Kidney capillary endothelial cell (primary cell): Measurements from ENCODE around the gene SNX32.

Source experiments
- DNase-seq: peaks from one replicate; pipeline ENCODE4 v3.0.0-alpha.2; 2018; ENCODE audit warnings: low spot score

The SNX32 gene

DNA sequence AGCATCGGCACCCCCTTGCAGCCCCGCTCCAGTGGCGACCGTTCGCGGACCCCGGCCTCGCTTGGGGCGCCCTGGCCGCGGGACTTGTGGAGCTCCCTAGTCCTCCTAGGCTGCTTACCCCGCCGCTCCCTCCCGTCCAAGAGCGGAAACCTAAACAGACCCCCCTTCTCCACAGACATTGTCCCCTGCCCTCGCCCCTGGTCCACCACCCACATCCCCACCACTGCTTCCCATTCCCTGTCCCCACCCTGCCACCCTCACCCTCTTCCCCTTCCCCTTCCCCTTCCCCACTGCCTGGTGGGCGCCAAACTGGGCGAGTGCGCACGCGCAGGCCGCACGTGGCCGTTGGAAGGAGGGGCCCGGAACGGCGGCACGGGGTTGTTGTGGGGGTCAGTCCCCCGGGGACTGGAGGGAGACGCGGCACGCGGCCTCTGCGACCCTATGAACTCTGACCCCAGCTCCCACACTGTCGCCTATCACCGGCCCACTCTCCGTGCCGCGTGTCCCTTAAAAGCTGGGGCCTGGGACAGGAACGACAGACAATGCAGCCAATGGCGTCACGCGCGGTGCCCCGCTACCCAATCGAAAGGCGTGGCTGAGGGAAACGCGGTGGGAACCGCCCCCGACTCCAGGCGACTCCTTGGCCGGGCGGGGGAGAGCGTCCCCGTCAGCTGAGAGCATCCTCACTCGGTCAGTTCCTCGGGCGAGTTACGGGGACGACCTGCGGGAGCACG is at the start of gene SNX32:
Gene SNX32, plus strand, starts transcription at position 667 of the 734 bp plus-strand sequence. CDS start 103 bp downstream, outside the sequence.
- peak; percentile 84 for DNase-seq

DNA sequence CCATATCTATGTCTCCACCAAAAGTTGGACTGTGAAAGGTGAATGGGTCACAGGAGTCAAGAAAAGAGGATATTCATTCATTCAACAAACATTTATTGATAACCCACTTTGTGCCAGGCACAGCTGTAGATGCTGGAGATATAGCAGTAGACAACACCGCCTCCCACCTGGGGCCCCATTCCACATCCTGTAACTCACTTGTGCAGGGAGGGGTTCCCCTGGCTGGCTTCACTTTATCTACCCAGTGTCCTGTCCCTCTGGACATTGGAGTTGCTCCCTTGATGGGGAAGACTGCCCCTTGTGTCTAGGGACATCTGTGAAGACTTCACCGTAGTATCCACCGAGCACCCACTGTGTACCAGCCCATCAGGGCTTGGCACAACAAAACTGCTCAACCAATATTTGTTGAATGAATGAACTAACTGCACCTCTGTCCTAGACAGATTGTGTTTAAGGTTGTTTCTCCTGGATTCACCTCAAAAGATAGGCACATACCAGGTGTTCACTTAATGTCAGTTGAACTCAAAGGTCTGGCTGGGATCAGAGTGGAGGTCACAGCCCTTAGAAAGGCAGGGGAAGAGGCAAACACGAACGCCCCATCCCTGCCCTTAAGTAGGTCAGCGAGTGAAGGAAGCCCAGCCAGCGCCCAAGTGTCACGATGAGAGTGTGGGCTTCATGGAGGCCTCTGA is 48.3 kb upstream of the SNX32 start:
- DNase-seq = no peak

DNA sequence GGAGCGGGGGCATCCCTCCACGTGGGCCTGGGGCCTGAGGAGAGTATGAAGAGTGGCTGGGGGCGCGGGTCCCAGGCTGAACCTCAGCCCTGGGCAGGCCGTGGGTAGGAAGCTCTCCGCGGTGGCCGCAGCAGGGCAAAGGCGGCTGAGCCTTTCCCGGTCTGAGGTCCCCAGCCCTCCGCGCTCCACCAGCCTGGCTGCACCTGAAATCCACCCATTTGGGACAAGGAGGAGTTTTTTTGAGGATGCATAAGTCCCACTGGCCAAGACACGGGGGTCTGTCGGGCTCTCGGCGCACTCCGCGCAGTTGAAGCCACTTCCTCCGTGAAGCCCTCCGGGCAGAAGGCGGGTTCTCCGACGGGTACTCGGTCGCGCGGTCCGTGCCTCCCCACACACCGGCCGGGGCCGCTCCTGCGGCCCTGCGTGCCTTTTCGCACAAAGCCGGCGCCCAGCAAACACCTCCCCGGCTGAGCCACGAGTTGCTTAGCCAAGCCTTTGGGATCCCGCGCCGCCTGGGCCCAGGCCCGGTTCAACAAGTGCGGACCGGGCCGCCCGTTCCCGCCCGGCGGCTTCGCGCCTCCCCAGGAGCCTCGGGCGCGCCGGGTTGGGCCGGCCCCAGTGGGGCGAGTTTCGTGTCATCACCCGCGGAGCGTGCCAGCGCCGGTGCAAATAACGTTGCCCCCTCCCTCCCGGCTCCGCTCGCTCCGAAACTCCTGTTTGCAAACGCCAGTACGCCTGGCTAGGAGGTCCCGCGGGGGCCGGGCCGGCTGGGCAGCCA is 47.6 kb upstream of the SNX32 start:
- no peak for DNase-seq

DNA sequence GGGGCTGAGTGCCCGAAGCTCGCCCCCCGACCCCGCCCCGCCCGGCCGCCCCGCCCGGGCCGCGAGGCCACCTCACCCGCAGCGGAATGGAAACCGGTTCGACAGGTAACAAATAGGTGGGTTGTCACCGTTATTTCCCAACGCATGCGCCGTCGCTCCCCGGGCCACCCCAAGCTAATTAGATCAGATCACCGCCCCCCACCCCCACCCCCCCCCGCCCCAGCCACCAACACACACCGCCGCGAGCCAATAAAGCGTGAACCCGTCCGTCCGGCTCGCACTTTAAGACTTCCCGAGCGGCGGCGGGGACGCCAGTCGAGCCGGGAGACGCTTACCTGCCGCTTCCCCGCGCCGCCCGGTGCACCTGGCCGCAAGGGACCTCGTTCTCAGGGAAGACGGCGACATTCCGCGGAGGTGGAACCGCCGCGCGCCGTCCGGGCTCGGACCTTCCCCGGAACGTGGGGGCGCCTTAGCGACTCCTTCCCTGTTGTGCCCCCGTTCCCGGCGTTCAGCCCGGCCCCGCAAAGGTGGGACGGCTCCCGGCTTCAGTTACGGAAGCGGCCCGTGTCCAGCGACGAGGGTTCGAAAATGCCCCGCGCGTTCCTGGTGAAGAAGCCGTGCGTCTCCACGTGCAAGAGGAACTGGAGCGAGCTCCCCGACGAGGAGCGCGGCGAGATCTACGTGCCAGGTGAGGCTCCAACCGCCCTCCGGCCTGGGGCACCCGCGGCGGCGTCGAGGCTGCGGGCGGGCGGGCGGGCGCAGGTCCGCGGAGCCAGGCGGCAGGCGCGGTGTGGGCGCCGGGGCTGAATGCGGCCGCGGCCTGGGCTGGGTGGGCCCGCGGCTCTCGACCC is 46.8 kb upstream of the SNX32 start, which contains the start of gene OVOL1:
Gene OVOL1, plus strand, starts transcription at position 278 of the 851 bp plus-strand sequence. Its CDS starts 311 bp downstream, at position 589.
- no peak for DNase-seq

DNA sequence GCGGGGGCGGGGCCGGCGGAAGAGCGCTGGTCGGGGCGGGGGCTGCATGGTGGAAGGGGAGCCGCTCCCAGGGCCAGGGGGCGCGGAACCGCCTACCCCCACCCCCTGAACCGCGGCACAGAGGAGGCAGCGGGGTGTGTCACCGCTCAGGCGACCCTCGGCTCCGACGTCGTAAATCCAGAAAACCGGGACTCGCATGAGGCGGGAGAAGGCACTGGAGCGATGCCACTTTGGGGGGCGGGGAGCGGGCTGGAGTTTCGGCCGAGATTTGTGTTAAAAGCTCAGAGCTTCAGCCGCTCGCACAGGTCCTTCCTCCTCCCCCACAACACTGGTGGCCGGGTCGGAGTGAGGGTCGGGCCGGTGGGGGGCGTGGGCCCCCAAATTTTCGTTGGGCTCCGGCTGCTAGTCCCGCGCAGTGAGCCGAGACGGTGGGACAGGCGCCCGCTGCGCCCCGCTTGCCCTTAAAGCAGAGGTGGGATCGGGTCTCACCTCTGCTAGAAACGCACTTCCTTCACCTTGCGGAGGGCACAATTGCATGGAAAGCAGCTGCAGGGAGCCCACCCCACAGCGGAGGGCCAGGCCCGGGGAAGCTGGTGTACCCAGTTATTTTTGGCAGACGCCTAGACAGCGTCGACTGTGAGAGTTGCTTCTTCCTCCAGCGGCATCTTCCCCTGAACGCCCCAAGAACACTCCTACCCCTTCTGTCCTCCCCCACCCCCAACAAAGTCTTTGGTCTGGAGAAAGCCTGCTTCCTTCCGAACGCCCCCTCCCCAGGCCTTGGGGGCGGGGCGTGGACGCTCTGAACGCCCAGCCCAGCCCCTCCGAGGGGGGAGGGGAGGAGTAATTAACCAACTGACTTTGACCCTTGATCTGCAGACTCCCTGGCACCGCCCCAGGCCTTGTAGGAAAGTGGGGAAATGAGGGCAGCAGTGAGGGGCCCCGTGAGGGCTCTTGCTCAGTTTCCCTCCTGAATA is 45.8 kb upstream of the SNX32 start:
- no peak for DNase-seq

DNA sequence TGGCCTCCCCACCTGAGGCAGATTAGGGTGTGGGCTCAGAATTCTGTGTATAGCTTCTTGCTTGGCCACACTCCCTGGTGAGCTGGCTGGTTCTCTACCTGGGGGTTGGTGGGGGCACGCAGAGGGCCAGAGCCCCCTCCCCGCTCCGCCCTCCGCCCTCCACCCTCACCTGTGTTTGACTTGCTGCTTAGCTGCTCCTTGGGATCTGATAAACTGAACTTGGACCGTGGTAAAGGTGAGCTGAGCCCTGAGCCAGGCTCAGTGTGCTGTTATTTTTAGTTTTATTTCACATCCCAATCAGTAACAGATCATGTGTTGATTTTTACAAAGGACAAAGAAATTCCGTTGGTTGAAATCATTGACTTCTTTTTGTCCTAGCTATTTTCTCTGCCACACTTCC is 44.9 kb upstream of the SNX32 start:
- DNase-seq = no peak

DNA sequence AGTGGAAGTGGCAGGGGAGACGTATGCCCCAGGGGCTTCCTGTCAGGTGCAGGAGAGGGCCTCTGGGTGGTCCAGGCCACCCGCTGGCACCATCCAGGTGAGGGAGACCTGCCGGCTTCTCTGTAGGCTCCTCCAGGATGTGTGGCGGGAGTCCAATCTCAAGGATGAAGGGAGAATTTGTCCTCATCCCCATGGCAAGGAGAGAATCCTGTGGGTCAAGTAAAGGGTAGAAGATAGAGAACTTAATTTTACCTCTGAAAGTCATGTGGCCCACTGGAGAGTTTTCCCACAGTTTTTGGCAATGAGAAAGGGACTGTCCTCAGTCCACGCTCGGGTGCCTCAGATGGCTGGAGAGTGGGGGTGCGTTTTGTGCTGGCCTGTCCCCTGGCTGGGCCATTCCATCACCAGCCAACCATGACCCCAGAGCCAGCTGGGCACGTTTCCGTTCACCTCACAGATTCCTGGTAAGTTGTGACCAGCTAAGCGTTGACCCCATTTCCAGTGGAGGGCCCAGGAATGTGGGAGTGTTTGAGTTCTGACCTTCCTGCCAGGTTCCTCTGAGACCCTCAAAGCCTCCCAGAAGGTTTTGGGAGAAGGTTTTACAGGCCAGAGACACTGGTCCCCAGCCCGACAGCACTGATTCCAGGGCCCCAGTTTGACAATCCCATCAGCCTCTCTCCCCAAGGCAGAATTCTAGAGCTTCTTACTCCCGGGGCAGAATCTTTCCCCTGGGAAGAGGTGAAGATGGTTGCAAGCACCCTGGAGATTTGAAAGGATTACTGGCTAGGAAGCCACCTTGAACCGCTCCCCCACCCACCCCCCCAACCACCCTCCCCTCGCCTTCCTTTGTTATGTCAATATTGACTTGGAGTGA is 44.3 kb upstream of the SNX32 start:
- no peak for DNase-seq

DNA sequence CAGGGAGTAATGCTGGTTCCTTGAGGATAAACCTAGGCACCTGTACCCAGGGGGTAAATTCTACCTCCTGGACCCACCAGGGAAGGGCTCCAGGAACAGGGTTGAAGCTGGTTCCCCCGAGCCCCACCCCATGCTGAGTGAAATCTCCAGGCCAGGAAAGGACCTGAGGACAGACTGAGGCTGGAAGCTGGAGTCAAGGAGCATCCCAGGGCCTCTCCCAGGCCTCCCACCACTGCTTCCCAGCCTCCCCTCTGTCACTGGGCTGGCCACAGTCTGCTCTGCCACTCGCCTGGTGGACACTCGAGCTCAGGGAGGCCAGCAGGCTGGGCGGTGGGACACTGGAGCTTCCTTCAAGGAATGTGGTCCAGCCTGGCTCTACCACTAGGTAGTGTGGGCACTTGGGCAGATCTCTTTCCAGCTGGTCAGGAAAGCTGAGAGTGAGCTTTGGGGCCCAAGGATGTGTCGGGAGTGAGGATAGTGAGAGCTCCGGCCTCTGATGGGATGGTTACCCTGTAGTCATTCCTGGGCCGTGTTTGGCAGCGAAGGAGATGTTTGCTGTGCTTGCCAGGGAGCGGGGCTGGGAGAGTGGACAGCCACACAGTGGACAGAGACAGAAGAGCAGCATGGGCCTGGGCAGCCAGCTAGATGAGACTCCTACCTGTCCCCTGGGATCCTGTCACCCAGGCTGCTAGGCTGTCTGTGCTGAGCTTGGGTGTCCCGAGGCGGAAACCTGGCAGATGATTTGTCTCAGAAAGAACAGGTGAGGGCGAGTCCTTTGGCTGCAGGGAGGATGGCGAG is 43.5 kb upstream of the SNX32 start:
- no peak for DNase-seq

DNA sequence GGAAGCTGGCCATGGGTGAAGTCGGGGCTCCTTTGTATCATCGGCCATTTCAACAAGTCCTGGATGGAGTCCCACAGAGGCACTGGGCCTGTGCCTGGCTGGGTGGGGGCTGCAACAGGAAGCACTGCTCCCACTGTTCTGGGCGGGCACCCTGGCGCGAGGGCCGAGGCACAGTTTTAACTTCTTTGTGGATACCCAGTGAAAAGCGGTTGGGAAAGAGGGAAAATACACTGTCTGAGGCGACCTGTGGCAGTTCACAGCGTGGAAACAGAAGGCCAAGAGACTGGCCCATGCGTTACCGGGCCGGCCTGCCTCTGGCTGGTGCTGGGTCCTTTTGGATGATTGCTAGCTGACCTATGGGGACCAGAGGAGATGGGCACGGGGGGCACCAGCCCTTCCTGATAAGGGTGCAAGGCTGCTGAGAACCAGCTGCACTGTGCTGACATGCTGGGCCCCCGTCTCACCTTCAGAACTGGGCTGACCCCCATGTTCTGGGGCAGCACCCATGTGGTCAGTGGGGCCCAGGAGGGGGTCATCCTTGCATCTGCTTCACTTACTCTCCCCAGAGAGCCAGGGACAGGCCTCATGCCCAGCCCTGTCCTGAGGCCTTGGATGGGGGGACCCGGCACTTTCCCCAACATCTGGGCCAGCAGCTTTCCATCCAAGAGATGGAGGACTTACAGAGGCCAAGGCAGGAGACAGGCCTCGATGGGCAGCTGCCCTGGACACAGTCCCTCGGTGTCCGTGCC is 42.7 kb upstream of the SNX32 start:
- DNase-seq = no peak

DNA sequence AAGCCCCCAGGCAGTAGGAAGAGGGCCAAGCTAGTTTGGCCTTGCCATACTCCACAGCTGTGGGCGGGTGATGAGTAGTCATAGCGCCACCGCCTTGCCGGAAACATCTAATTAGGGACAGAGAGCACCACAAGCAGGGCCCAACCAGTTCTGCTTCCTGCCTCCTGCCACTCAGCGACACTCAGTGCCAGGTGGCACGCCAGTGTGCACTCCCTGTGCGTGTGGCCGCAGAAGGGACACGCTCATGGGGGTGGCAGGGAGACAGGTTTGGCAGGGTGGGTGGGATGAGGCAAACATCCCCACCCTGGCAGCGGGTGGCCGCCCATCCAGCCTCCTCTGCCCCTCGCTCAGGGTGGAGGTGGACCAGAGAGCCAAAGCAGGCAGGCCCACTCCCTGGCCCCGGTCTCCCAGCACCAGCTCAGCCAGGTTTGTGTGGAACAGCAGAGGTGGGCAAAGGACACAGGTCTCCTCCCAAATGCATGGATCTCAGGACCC is 42.0 kb upstream of the SNX32 start:
- DNase-seq = no peak

DNA sequence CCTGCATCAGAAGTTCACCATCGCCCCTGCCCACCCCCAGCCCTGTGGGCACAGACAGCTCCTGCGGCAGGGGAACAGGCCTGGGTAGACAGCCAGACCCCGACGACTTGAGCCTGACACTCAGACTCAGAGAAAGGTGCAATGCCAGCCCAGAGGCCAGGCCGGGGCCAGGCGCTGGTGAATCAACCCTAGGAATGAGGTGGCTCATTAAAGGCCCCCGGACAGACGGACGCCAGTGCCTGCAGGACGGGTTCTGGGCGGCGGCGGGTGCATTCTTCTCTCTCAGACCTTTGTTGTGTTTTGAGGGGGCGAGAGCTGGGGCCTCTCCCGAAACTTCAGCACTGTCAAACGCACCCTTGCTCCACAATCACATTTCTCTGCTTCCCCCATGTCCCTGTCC is 41.3 kb upstream of the SNX32 start:
- DNase-seq = no peak

DNA sequence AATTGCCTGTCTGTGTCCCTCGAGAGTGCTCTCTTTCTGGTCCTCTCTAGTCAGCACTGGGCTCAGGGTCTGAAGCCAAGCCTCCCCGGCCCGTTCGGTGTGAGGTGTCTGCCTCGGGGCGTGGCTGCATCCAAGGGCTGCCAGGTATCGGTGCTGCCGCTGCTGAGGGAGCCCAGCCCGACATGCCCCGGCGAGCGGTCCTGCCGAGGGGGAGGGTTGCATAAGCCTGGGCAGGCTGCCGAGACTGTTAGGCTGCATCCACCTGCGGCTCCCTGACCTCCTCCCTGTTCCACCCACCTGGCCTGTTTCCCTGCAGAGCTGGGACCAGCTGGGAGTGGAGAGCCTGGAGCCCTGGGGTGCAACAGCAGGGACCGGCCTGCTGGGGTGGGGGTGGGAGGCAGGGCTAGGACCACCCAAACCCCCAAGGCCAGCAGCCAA is 40.6 kb upstream of the SNX32 start:
- no peak for DNase-seq

DNA sequence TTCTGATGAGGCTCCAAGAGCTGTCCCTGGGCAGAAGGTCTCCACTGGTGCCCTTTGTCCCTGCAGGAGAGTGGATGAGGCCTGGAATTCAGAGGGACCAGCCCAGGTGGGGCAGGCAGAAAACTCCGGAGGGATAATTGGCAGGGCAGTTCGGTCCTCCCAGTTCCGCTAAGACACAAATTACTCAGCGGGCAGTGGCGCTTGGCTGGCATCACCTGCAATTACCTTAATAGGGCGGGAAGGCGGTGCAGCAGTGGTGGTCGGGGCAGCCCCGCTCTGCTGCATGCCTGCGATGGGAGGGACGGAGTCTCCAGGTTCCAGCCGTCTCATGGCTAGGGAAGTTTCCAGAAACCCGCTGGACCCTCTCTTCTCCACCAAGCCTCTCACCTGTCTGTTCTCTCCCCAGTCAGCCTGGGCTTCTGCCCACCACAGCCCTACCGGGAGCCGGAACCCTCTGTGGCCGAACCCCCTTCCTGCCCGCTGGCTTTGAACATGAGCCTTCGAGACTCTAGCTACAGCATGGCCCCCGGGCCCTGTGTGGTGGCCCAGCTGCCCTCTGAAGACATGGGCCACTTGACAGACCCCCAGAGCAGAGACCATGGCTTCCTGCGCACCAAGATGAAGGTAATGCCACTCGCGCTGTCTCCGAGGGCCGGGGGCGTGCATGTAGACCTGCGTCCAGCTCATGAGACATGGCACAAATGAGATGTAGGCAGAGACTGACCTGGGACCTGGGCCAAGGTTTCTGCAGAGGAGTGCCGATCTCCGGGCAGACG is 40.0 kb upstream of the SNX32 start:
- DNase-seq = no peak

DNA sequence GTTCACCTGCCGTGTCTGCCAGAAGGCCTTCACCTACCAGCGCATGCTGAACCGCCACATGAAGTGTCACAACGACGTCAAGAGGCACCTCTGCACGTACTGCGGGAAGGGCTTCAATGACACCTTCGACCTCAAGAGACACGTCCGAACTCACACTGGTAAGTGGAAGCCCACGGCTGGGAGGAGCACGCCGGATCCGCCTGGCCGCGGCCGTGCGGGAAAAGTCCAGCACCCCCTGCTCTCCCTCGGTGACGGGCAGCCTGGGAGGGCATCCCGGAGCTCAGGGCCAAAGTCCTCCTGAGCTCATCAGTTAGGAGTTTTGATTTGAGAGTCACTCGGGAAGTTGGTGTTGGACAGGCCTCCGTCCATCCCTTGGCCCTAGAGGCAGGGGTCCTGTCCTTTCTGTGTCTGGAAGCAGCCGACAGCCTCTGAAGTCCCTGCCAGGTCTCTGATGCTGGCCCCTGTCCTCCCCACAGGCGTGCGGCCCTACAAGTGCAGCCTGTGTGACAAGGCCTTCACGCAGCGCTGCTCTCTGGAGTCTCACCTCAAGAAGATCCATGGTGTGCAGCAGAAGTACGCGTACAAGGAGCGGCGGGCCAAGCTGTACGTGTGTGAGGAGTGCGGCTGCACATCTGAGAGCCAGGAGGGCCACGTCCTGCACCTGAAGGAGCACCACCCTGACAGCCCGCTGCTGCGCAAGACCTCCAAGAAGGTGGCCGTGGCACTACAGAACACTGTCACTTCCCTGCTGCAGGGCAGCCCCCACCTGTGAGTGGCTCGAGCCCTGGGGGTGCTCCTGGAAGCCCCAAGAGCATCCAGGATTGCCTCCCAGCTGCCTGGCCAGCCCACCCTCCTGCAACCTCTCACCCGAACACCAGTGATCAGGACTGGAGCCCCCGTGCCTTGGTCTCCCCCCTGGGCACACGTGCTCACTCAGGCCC is 38.9 kb upstream of the SNX32 start:
- DNase-seq = no peak

DNA sequence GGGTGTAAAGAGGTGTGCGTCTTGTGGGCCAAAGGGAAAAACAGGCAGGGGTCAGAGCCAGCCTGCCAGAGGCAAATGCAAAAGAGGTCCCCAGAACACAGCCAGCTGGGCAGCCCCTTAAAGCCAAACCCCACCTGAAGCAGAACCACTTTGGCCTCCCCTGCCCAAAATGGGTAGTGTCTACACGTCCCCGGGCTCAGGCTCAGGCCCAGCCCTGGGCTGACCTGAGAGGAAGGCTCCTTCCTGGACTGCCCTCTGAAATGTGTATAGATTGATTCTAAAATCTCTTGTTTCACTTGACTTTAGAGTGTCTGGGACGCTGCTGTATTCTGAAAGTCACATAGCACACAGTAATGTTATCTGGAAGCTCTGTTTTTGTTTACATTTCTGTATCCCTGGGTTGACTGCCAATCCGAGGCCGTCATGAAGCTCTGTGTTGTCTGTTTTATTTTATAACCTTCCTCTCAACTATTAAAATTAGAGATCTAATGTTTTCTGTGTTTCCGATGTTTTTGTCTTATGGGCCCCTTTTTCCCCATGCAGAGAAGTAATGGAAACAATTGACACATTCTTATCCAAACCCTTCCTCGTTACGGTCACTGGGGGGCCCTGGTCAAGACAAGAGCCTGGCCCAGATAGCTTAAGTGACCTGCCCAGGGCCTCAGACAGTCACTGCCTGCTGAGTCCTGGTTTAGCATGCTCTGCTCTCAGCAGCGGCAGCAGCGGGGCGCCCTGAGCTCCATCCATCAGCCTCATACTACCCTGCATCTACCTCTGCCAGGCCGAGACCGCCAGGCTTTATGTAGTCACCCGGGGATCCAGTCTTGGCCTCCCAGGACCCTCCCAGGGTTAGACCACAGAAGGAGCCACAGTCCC is 36.8 kb upstream of the SNX32 start:
- no peak for DNase-seq
